Activated CD4-positive, alpha-beta T cell treated with anti-CD3 and anti-CD28 coated beads for 24 hours (primary cell): Measurements from ENCODE around the gene WNT8B.
A peak's percentile ranks its signal among the peaks of the same experiment; 100 is the strongest.

ENCODE experiments used
- DNase-seq, 2 donors: peaks; one replicate each; pipeline ENCODE4 v3.0.0-alpha.2; 2020; ENCODE audit warnings: low read depth in 2 of 2

Gene WNT8B, protein sequence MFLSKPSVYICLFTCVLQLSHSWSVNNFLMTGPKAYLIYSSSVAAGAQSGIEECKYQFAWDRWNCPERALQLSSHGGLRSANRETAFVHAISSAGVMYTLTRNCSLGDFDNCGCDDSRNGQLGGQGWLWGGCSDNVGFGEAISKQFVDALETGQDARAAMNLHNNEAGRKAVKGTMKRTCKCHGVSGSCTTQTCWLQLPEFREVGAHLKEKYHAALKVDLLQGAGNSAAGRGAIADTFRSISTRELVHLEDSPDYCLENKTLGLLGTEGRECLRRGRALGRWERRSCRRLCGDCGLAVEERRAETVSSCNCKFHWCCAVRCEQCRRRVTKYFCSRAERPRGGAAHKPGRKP

DNA sequence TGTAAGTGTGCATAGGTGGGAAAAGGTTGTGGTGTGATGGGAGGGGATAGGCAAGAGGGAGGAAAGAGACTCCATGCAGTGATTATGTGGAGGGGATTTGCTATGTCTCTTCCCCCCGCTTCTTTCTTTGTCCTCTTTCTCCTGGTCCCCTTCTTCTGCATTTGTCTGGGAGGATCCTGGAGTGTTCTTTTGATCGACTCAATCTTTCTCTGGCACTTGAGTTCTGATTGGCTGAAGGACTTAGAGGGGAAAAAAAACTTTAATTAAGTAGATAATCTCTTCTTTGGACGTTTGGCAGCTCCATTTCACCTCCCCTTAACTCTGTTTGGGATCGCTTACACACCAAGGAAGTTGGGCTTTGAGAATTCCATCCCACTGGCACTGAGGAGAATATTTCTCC is at the start of gene WNT8B:
Gene WNT8B, plus strand, starts transcription at position 301 of the 400 bp plus-strand sequence. CDS start 160 bp downstream, outside the sequence.
- DNase-seq = no peak

DNA sequence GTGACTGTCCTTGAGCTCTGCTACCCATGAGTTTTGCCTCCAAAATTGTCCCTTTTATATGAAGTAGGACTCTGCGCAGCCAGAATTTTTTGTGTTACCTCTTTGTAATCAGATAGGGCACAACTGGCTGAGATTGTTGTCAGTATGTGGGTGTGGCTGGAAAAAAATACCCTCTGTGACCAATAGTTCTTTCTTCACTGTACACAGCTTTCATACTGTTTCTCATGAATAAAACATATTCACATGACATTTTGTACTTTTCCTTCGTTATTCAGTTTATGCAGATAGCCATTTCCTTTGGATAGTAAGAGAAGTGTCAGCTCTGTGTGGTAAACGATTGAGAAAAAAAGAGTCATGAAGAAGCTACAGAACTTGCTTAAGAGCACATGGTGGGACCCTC is 49.6 kb upstream of the WNT8B start:
- DNase-seq = no peak

DNA sequence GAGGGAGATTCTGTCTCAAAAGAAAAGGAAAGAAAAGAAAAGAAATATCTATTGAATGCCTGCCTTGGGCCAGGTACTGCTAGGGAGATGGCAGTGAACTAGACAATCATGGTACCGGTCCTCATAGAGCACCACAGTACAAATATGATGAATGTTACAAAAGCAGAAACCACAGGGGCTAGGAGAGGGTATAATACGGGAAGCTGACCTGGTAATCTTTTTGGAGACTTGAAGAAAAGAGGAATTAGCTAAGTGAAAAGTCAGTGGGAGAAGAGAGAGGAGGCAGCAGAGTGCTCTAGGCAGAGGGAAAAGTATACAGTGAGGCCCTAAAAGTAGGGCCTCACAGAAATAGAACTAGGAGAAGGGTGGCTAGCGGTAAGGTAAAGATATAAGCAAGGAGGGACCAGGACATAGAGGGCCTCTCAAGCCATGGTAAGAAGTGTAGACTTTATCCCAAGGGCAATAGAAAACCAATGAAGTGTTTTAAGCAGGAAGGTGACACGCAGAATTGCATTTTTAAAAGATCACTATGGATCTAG is 42.8 kb upstream of the WNT8B start:
- no peak for DNase-seq

DNA sequence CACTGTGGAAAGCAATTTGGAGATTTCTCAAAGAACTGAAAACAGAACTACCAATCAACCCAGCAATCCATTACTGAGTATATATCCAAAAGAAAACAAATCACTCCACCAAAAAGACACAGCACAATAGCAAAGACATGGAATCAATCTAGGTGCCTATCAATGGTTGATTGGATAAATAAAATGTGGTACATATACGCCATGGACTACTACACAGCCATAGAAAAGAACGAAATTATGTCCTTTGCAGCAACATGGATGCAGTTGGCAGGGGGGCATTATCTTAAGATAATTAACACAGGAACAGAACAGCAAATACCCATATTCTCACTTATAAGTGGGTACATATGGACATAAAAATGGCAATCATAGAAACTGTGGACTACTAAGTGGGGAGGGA is 35.4 kb upstream of the WNT8B start:
- DNase-seq = no peak

DNA sequence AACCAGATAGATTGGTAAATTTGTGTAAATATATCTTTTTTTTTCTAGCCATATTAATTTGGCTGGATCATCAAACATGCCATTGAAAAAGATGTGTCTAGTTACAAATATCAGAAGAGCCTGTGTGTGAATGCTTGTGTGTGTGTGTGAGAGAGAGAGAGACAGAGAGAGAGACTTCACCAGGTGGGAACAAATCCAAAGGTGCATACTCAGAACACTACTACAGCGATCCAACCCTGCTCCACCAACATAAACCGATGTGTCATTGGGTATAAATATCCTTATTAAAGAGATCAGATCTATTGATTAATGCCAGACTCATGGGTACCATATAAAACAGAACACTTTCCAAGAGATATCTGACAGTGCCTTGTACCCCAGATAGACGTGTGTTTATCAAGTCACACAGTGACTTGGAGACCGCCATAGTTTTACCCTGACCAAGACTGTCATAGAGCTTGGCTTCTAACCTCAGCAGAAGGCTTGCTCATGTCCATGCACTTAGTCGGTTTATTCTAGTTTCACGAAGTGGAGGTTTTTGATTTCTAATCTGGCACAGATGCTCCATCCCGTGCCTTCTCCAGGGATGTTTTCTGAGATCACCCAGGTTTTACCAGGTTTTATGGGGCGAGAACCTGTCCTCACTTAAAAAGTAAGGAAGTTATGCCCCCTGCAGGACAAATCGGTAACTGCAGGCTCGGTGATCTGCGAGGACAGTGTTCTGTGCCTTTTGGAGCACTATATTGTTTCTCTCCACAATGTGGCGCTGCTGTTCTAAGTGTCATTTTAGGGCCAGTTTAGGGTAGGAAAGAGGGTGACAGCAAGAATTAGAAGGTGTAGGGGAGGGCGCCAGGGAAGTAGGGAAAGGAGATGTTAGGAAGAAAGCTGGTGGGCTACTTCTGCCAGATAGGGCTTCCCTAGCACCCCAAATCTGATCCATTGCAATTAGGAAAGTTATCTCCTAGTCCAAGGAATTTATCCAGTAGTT is 29.3 kb upstream of the WNT8B start:
- DNase-seq = peak; percentile 98

DNA sequence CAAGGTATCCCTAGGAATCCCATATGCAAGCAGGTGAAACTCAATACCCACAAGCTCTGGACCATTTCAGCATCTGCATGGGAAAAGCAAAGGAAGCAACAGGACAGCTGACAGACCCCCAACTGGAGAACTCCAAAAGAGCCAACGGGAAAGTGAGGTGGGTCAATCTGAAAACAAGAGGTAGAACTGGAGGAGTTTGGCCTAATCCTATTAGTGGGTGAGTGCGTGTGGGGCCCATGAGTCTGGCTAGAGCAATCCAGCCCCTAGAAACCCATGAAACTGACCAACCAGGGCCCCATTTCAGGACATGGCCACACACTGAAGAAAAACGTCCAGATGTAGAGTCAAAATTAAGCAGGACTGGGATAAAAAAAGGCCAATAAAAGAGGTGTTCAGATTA is 26.6 kb upstream of the WNT8B start:
- no peak for DNase-seq

DNA sequence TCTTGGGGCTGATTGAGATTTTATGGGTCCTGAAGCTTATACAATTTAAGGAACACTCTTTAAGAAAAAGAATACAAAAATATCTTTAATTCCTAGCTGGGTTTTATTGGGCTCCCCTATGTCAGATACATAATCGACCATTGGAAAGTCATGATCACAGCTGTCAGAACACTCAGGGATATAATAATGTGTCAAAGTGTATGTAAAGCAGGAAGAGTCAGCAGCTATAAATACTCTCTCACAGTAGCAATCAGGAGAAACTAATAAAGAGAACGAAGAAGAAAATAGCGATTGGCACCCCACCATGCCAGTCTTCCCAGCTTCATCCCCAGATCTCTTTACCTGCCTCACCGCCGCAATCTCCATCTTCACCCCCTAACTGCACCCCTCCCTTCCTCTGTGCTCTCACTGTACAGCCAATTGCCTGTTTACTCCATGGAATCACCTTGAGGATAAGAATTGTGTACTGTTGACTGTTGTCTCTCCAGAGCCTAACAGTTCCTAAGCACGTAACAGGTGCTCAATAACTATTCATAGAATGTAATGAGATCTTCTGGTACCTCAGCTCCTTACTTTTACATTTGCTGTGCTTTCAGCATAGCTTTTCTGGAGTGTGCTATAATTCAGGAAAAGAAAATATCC is 24.0 kb upstream of the WNT8B start:
- no peak for DNase-seq

DNA sequence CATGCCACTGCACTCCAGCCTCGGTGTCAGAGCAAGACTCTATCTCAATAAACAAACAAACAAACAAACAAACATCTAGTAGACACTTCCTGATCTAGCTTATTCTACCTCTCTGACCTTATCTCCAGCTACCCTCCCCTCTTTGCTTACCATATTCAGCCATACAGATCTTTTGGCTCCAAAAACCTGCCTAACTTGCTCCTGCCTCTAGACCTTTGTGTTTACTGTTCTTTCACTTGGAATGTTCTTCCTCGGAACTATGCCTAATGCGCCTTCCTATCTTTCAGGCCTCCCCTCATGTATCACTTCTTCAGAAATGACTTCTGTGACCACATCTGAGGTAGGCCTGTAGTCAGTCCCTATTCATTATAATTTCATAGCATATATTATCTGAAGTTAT is 20.3 kb upstream of the WNT8B start:
- DNase-seq = no peak

DNA sequence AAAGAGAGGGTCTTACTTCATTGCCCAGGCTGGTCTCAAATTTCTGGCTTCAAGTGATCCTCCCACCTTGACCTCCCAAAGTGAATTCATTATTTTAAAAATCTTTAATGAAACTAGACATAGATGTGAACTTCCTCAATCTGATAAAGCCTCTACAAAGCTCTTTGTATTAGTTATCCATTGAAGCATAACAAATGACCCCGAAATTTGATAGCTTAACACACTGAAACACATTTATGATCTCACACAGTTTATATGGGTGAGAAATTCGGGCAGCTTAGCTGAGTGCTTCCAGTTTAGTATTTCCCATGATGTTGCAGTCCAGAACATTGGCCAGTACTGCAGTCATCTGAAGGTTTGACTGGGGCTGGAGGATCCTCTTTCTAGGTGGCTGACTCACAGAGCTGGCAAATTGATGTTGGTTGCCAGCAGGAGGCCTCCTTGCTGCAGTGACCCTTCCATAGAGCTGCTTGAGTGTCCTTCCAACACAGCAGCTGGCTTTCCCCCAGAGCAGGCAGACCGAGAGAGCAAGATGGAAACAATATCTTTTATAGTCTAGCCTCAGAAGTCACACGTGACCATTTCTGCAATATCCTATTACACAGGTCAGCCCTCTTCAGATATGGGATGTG is 16.6 kb upstream of the WNT8B start:
- DNase-seq = no peak

DNA sequence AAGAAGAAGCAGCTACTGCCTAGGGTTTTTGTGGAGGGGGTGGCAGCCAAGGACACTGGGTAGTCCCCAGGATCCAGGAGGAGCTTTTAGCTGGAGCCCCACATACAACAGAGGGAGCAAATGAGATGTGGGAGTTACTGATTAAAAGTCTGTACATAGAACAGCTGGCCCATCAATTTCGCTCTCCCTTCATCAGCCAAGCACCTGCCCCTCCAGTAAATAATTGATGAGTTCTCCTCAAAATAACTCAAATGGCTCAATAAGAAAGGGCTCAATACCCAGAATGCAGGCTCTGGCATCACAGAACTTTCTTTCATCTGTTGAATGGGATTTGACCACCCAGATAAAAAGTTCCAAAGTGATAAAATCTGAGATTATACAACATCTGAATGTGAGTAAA is 15.1 kb upstream of the WNT8B start:
- no peak for DNase-seq

DNA sequence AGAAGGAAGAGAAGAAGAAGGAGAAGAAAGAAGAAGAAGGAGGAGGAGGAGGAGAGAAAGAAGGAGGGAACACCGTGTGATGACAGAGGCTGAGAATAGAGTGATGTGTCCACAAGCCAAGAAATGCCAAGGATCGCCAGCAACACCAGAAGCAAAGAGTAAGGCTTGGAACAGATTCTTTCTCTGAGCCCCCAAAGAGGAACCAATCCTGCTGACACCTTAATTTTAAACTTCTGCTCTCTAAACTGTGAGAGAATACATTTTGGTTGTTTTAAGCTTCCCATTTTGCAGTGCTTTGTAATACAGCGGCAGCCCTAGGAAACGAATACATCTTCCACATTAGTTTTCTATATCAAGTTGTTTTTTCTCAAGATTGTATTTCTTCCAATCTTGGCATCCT is 13.9 kb upstream of the WNT8B start:
- no peak for DNase-seq

DNA sequence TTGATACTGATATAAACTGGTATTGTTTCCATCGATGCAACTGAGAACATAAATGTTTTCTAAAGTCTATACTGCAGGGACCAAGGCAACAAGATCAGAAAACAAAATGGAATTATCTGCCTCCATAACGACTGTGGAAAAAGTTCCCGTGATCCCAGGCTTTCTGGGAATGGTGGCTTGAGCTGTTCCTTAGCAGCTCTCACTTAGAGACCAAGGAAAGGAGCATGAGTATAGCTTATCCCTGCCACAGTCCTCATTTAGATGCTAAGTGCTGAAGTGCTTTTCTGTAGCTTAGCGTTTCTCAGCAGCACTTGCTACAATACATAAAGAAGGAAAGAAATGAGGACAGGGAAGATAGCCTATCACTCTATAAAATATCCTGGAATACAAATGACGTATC is 5.5 kb downstream of the WNT8B start:
- no peak for DNase-seq

DNA sequence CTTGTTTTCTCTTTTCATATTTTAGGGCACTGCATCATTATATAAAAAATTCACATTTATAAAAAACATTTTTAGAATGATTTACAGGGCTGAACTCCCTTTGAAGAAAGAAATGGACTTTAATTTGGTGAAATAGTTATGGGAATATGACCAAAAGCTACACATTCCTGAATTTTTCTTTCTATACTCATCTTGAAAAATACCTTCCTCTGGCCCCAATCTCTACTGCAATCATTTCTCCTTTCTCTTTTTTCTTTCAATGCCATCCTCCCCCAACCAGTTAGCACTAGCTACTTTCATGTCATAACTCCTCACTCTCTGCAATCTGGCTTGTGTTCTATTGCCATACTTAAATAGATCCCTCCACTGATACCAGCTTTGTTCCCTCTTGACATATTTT is 6.2 kb downstream of the WNT8B start:
- no peak for DNase-seq

DNA sequence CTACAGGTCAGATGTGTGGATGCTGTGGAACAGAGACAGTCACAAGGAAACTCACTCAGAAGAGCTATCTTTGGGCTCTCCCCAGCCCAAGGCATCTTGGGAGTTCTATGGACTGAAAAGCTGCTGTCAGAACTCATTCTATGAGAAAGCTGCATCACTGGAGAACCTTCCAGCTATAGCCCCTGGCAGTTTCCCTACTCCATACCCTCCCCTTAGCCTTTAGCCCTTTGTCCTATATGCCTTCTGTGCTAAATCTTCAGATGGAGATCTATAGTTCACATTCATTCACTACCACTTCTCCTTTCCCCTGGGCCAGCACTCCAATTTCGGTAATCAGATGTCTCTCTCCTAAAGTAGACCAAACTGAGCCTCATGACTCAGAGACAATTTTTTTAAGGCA is 6.9 kb downstream of the WNT8B start:
- no peak for DNase-seq

DNA sequence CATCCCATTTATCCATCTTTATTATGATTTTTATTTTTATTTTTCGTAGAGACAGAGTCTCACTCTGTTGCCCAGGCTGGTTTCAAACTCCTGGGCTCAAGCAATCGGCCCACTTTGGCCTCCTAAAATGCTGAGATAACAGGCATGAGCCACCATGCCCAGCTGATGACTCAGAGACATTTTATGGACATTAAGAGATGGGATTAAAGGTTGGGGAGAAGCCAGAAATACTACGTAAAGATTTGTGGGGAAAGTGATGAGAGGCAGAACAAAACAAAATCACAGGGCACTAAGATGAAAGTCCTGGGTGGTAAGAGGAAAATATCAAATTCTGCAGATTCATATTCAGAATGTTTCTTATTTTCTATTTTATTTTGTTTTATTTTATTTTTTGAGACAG is 7.6 kb downstream of the WNT8B start:
- no peak for DNase-seq

DNA sequence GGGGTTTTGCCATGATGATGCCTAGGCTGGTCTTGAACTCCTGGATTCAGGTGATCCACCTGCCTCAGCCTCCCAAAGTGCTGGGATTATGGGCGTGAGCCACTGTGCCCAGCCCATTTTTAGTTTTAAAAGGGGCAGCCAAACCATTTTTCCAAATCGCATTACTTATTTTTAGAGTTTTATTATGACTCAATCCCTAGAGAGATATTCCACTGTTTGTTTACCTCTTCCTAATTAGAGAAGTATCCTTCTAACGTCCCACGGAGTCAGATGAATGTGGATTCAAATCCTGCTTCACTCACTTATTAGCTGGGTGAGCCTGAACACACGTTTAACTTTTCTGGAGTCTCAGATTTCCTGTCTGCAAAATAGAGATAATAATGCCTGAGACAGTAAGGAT is 15.2 kb downstream of the WNT8B start:
- DNase-seq = no peak

DNA sequence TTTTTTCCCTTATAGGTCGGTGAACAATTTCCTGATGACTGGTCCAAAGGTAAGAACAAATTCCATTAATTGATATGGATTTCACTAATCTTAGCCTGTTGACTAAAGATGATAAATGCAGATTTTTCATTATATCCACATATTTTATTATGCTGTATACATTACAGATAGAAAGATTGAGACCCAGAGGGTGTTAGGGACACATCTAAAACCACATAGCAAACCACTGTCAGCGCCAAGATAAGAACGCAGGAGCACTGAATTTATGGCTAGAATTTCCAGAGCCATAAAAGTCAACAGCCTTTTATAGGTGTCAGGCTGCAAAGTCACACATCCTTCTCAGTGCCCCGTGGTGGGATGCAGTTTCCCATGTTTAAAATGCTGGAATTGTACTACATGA is 16.2 kb downstream of the WNT8B start:
- DNase-seq = no peak

DNA sequence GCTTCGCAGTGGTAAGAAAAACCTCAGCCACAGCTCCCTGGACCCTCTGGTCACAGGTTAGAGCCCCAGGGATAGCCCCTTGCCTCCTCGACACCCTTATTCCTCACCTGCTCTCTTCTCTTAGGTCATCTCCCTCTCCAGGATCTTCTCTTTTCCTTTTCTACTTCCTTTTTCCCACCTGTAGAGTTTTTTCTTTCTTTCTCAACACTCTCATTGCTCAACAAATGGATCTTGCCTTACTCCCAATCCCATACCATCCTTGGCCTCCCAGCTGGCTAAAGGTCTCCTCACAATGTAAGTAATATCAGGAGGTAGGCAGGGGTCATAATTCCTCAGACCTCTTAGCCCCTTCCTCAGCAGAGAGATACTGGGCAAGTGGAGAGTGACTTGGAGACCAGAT is 17.2 kb downstream of the WNT8B start:
- no peak for DNase-seq

DNA sequence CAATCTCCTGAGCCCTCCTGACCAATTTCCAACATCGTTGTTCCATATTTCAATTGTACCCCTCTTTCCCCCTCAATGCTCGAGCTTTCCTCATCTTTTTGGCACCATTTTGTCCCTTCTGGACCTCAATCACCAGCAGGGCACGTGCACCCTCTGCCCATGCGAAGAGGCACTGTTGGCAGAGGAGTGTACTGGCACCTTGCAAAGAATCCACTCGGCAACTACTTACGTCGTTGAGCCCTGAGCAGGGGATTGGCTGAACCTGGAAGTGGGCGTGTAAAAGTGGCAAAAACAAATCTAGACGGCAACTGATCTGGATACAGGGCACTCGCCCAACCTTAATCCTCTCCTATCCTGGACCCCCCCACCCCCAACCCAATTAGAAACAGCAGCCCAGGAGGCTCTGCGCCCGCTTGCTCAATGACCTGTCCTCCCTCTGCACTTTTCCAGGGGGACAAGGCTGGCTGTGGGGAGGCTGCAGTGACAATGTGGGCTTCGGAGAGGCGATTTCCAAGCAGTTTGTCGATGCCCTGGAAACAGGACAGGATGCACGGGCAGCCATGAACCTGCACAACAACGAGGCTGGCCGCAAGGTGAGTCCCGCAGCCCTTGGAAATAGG is 18.8 kb downstream of the WNT8B start:
- DNase-seq = peak; percentile 85 to 86

DNA sequence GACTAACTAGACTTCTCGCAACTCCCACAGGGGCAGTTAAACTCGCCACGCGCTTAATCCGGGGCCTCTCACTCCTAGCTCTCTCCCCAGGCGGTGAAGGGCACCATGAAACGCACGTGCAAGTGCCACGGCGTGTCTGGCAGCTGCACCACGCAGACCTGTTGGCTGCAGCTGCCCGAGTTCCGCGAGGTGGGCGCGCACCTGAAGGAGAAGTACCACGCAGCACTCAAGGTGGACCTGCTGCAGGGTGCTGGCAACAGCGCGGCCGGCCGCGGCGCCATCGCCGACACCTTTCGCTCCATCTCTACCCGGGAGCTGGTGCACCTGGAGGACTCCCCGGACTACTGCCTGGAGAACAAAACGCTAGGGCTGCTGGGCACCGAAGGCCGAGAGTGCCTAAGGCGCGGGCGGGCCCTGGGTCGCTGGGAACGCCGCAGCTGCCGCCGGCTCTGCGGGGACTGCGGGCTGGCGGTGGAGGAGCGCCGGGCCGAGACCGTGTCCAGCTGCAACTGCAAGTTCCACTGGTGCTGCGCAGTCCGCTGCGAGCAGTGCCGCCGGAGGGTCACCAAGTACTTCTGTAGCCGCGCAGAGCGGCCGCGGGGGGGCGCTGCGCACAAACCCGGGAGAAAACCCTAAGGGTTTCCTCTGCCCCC is 19.5 kb downstream of the WNT8B start:
- peak; percentile 44 to 53 for DNase-seq

DNA sequence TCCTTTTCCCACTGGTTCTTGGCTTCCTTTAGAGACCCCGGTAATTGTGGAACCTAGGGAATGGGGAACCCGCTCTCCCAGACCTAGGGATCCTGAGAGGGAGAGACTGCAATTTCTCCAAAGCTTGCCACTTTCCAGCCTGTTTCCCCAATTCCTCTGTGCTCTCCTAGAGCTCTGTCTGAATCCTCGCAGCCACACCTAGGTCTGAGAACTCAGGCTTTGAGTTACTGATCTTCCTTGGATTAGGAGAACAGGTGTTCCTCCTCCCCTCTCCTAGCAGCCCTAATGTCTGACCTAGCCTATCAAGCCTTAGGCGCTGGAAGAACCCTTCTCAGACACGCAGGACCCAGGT is 20.0 kb downstream of the WNT8B start:
- DNase-seq = no peak
